H1 (cell line): ENCODE measurements around the gene CLMP. TPM values are rescaled to one million over a fixed set of nuclear protein-coding genes. Genes with fewer than 3 reads are reported as not detected.

Experiments used
- ASH2L ChIP-seq: fragments of 200-600, 300-600 bp; sonication (generic); IDR thresholded peaks from one replicate; pipeline ENCODE4 v1.7.1; 2017; ENCODE audit warnings: low read length
- BRCA1 ChIP-seq: IDR thresholded peaks from 2 replicates; pipeline ENCODE4 v1.6.1; 2012; ENCODE audit warnings: low read depth, low read length, improper control_type of control experiment
- CBX8 ChIP-seq: fragments of 300-800, 300-1000 bp; sonication (generic); IDR thresholded peaks from 2 replicates; pipeline ENCODE4 v1.7.1; 2016; ENCODE audit warnings: low read depth, low read length, borderline replicate concordance
- SIX5 ChIP-seq: IDR thresholded peaks from 2 replicates; pipeline ENCODE4 v1.6.1; 2011; ENCODE audit warnings: mild to moderate bottlenecking, low read depth, low read length
- polyA plus RNA-seq, 7 experiments: library from polyadenylated mRNA; depleted of rRNA in 3 of 7; stranded (reverse) in 5 of 7; unstranded in 2 of 7; fragments of >200 nt in 5 of 7; fragments of 200-250 nt in 2 of 7; gene quantifications; 1 replicate in 5 of 7; 2 replicates in 1 of 7; 4 replicates in 1 of 7; pipeline versions ENCODE4 v1.2.1 to v1.2.3, GENCODE V29; 2011 to 2013; ENCODE audit warnings: missing spikeins in 2 of 7, mixed read lengths in 2 of 7
- total RNA-seq: library from RNA; stranded (reverse); fragmentation: NEBNext Ultra II Directional; extraction: Animal tissue kit (Norgen Biotek cat#: 25700); gene quantifications from 2 replicates; pipeline ENCODE4 v1.2.1, GENCODE V29; 2021

Gene CLMP
- total and polyA plus RNA-seq, 2 of the 8 experiments (the other 6 are each of a cell fraction or from before 2014, with no cell fraction given) = 9.9 to 24.1 TPM

GRCh38 chr11:123181075-123181474 lies 14.0 kb downstream of the CLMP start (continued):
- TF ChIP-seq CBX8 (no peak), ASH2L (no peak), BRCA1 (no peak), SIX5 (no peak)
